Tibial nerve (tissue), 4 donors: ENCODE results near the gene TDRD9. TPM values are rescaled to one million over a fixed set of nuclear protein-coding genes. Genes with fewer than 3 reads are reported as not detected.
A peak's percentile ranks its signal among the peaks of the same experiment; 100 is the strongest.

Experiments used
- DNase-seq, 2 donors: peaks; one replicate each; pipeline ENCODE4 v3.0.0-alpha.2; 2019; ENCODE audit warnings: low spot score in 2 of 2
- H3K27ac ChIP-seq, 4 donors: fragments of 200-600 bp; sonication (generic) in 3 of 4; one replicate each; pipeline ENCODE4 v1.5.1; 2017 to 2019; ENCODE audit warnings: mild to moderate bottlenecking in 1 of 4
- H3K27me3 ChIP-seq, 2 donors: fragments of 200-600 bp; sonication (generic) in 1 of 2; one replicate each; pipeline versions ENCODE4 v1.5.1 to v1.6.0; 2017 to 2019
- H3K36me3 ChIP-seq, 3 donors: fragments of 200-600 bp; sonication (generic); one replicate each; pipeline ENCODE4 v1.5.1; 2018 to 2019
- H3K4me1 ChIP-seq, 4 donors: fragments of 200-600 bp; sonication (generic) in 3 of 4; one replicate each; pipeline ENCODE4 v1.5.1; 2017 to 2019
- H3K4me3 ChIP-seq, 4 donors: fragments of 200-600 bp; sonication (generic) in 3 of 4; one replicate each; pipeline ENCODE4 v1.5.1; 2017 to 2019; ENCODE audit warnings: mild to moderate bottlenecking in 1 of 4, moderate library complexity in 1 of 4
- H3K9me3 ChIP-seq, 4 donors: fragments of 200-600 bp; sonication (generic) in 3 of 4; one replicate each; pipeline ENCODE4 v1.5.1; 2017 to 2019
- CTCF ChIP-seq, 5 experiments: fragments of 200-600 bp in 3 of 5; fragments of 450-650 bp in 2 of 5; sonication (generic) in 3 of 5; IDR thresholded peaks; one replicate each; pipeline ENCODE4 v1.5.1; 2016 to 2019; ENCODE audit warnings: antibody characterized with exemption in 5 of 5, mild to moderate bottlenecking in 3 of 5, moderate library complexity in 2 of 5
- EP300 ChIP-seq, 2 donors: sonication (generic); formaldehyde crosslinking; IDR thresholded peaks; one replicate each; pipeline ENCODE4 v1.6.1; 2017; ENCODE audit warnings: antibody characterized with exemption in 2 of 2, mild to moderate bottlenecking in 1 of 2
- POLR2A ChIP-seq, 2 donors: fragments of 450-650 bp; IDR thresholded peaks; one replicate each; pipeline ENCODE4 v1.6.1; 2017; ENCODE audit warnings: antibody characterized with exemption in 2 of 2, mild to moderate bottlenecking in 2 of 2, moderate library complexity in 2 of 2
- WGBS, 2 donors: methylation state at CpG; one replicate each; pipeline ENCODE4 v1.1.5; 2018; 5-methylcytosine and 5-hydroxymethylcytosine counted together
- total RNA-seq, 4 donors: library from RNA; depleted of rRNA; stranded (reverse); fragments of >200 nt; gene quantifications; one replicate each; pipeline ENCODE4 v1.1.0, GENCODE V29; 2016

TDRD9 gene
- total RNA-seq, 4 donors from 2014 or later: under 0.01 to 1.9 (median 1.4) TPM

GRCh38 chr14:103997391-103997790 lies 69.1 kb downstream of the TDRD9 start:
- WGBS, 2 donors: 86 to 87% methylated on average over 8 of the region's 8 CpGs
- no peak for TF ChIP-seq POLR2A (IDR thresholded peaks at IDR 0.05)
- no peak for TF ChIP-seq EP300 (IDR thresholded peaks at IDR 0.05)
- no peak for TF ChIP-seq CTCF (IDR thresholded peaks at IDR 0.05)
- Histone ChIP-seq H3K27me3 (no peaks in the 10 kb centered on the region), H3K4me1 (no peaks in the 10 kb centered on the region), H3K4me3 (no peak overlapping the region), H3K36me3 (no peaks in the 10 kb centered on the region), H3K9me3 (no peaks in the 10 kb centered on the region), H3K27ac (no peak overlapping the region)
- DNase-seq: no peak

- no peak overlapping the region for H3K27ac ChIP-seq
- WGBS, 2 donors: 82 to 89% methylated on average over 8 to 10 of the region's 10 CpGs
- no peaks in the 10 kb centered on the region for H3K4me1 ChIP-seq
- no peaks in the 10 kb centered on the region for H3K9me3 ChIP-seq
- H3K4me3 ChIP-seq: no peak overlapping the region
- DNase-seq: no peak
- no peaks in the 10 kb centered on the region for H3K36me3 ChIP-seq
- H3K27me3 ChIP-seq: no peaks in the 10 kb centered on the region
- TF ChIP-seq EP300 (IDR thresholded peaks at IDR 0.05) (no peak), CTCF (IDR thresholded peaks at IDR 0.05) (no peak), POLR2A (IDR thresholded peaks at IDR 0.05) (no peak)
Observed at GRCh38 chr14:103998027-103998426, 69.8 kb downstream of the TDRD9 start.

GRCh38 chr14:103999795-104000440 lies 71.7 kb downstream of the TDRD9 start:
- TF ChIP-seq POLR2A (IDR thresholded peaks at IDR 0.05) (no peak), CTCF (IDR thresholded peaks at IDR 0.05) (no peak), EP300 (IDR thresholded peaks at IDR 0.05) (no peak)
- H3K4me1 ChIP-seq: no peaks in the 10 kb centered on the region
- no peak overlapping the region for H3K27ac ChIP-seq
- no peaks in the 10 kb centered on the region for H3K9me3 ChIP-seq
- DNase-seq: no peak
- H3K4me3 ChIP-seq: no peak overlapping the region
- no peaks in the 10 kb centered on the region for H3K36me3 ChIP-seq
- H3K27me3 ChIP-seq: no peaks in the 10 kb centered on the region
- 92% methylated on average over 7 of the region's 7 CpGs for WGBS, 2 donors

- TF ChIP-seq POLR2A (IDR thresholded peaks at IDR 0.05): no peak
- TF ChIP-seq CTCF (IDR thresholded peaks at IDR 0.05): peak in 1 of 5 experiments; percentile 7
- no peaks in the 10 kb centered on the region for H3K4me1 ChIP-seq
- no peaks in the 10 kb centered on the region for H3K36me3 ChIP-seq
- DNase-seq: no peak
- whole genome bisulfite sequencing, 2 donors: 55 to 64% methylated on average over 4 of the region's 4 CpGs
- H3K27me3 ChIP-seq: no peaks in the 10 kb centered on the region
- H3K9me3 ChIP-seq: no peaks in the 10 kb centered on the region
- H3K27ac ChIP-seq: no peak overlapping the region
- no peak overlapping the region for H3K4me3 ChIP-seq
Observed at GRCh38 chr14:104001003-104001402, 72.7 kb downstream of the TDRD9 start.

GRCh38 chr14:104003616-104004015 lies 75.4 kb downstream of the TDRD9 start:
- WGBS, 2 donors: 78 to 82% methylated on average over 6 of the region's 6 CpGs
- Histone ChIP-seq H3K9me3 (no peaks in the 10 kb centered on the region), H3K4me3 (no peak overlapping the region), H3K27ac (no peak overlapping the region), H3K4me1 (no peaks in the 10 kb centered on the region), H3K27me3 (no peaks in the 10 kb centered on the region), H3K36me3 (no peaks in the 10 kb centered on the region)
- no peak for DNase-seq
- TF ChIP-seq EP300 (IDR thresholded peaks at IDR 0.05) (no peak), CTCF (IDR thresholded peaks at IDR 0.05) (no peak), POLR2A (IDR thresholded peaks at IDR 0.05) (no peak)
